SKM-1 (cell line): ENCODE measurements around the gene OSBPL2.

Source experiments
- DNase-seq: peaks from one replicate; lab custom pipeline; 2025; ENCODE audit not compliant: unreplicated experiment; lab: John Stamatoyannopoulos, UW

The OSBPL2 gene

GRCh38 chr20:62297449-62298227 is 59.3 kb downstream of the OSBPL2 start:
- DNase-seq = no peak

- DNase-seq = no peak
Measured at GRCh38 chr20:62298577-62299249, 60.4 kb downstream of the OSBPL2 start.

- DNase-seq = no peak
Measured at GRCh38 chr20:62299666-62300236, 61.4 kb downstream of the OSBPL2 start.

GRCh38 chr20:62300319-62300718 is 62.0 kb downstream of the OSBPL2 start:
- DNase-seq = no peak

- no peak for DNase-seq
Measured at GRCh38 chr20:62301111-62301668, 62.9 kb downstream of the OSBPL2 start.

- DNase-seq = peak; percentile 93
Measured at GRCh38 chr20:62301773-62302340, 63.5 kb downstream of the OSBPL2 start.

GRCh38 chr20:62302341-62303061 is 64.2 kb downstream of the OSBPL2 start, which contains the start of gene ADRM1:
TSS of gene ADRM1 (plus strand) at chr20:62302997. CDS start at chr20:62303569, 572 bp downstream.
- DNase-seq = peak; percentile 96

GRCh38 chr20:62303062-62303339 is 64.7 kb downstream of the OSBPL2 start:
- no peak for DNase-seq

GRCh38 chr20:62303340-62304226 is 65.3 kb downstream of the OSBPL2 start:
- DNase-seq = no peak

GRCh38 chr20:62304331-62305148 is 66.2 kb downstream of the OSBPL2 start:
- no peak for DNase-seq

GRCh38 chr20:62305149-62305764 is 66.9 kb downstream of the OSBPL2 start:
- DNase-seq = no peak

- DNase-seq = no peak
Measured at GRCh38 chr20:62305765-62306413, 67.6 kb downstream of the OSBPL2 start.

GRCh38 chr20:62306414-62307187 is 68.3 kb downstream of the OSBPL2 start:
- DNase-seq = no peak

- no peak for DNase-seq
Measured at GRCh38 chr20:62307226-62308101, 69.1 kb downstream of the OSBPL2 start.

- no peak for DNase-seq
Measured at GRCh38 chr20:62308102-62308822, 69.9 kb downstream of the OSBPL2 start.
